Mesendoderm (in vitro differentiated cells): ENCODE results near the gene CCDC14.

ENCODE experiments used
- DNase-seq: peaks from one replicate; pipeline ENCODE4 v3.0.0; 2013
- H2AK5ac ChIP-seq: 2 replicates; pipeline ENCODE4 v1.6.1; 2013; ENCODE audit warnings: low read length, inconsistent platforms
- H2BK120ac ChIP-seq: 2 replicates; pipeline ENCODE4 v1.6.1; 2013; ENCODE audit warnings: low read depth, mild to moderate bottlenecking, low read length, moderate library complexity, mixed read lengths
- H2BK15ac ChIP-seq: replicated peaks from 2 replicates; pipeline ENCODE4 v1.6.1; 2013; ENCODE audit warnings: low read depth, mild to moderate bottlenecking, moderate library complexity
- H2BK5ac ChIP-seq: 2 replicates; pipeline ENCODE4 v1.6.1; 2013; ENCODE audit warnings: low read length, inconsistent platforms
- H3K18ac ChIP-seq: 2 replicates; pipeline ENCODE4 v1.6.1; 2013; ENCODE audit warnings: mild to moderate bottlenecking, low read length, mixed read lengths
- H3K23ac ChIP-seq: one replicate; pipeline ENCODE4 v1.6.1; 2013; ENCODE audit warnings: low read length
- H3K27ac ChIP-seq: 2 replicates; pipeline ENCODE4 v1.5.1; 2013; ENCODE audit warnings: low read depth, mild to moderate bottlenecking, inconsistent platforms, low read length, moderate library complexity
- H3K27me3 ChIP-seq: 2 replicates; pipeline ENCODE4 v1.6.1; 2013; ENCODE audit warnings: low read length, control low read depth, mild to moderate bottlenecking, inconsistent platforms; ENCODE audit not compliant: insufficient read depth, poor library complexity
- H3K36me3 ChIP-seq: 2 replicates; pipeline ENCODE4 v1.6.1; 2013; ENCODE audit warnings: low read length, inconsistent platforms; ENCODE audit not compliant: control insufficient read depth, insufficient read depth
- H3K4ac ChIP-seq: one replicate; pipeline ENCODE4 v1.6.1; 2013; ENCODE audit warnings: low read depth, mild to moderate bottlenecking, low read length, moderate library complexity
- H3K4me1 ChIP-seq: 2 replicates; pipeline ENCODE4 v1.6.1; 2013; ENCODE audit warnings: low read depth, low read length, inconsistent platforms; ENCODE audit not compliant: control insufficient read depth
- H3K4me2 ChIP-seq: 2 replicates; pipeline ENCODE4 v1.6.1; 2013; ENCODE audit warnings: low read length
- H3K4me3 ChIP-seq: 2 replicates; pipeline ENCODE4 v1.5.1; 2013; ENCODE audit warnings: mild to moderate bottlenecking, low read length
- H3K56ac ChIP-seq: one replicate; pipeline ENCODE4 v1.6.1; 2013; ENCODE audit warnings: low read length
- H3K79me1 ChIP-seq: 2 replicates; pipeline ENCODE4 v1.6.1; 2013; ENCODE audit warnings: low read length, inconsistent platforms
- H3K79me2 ChIP-seq: 2 replicates; pipeline ENCODE4 v1.6.1; 2013; ENCODE audit warnings: mild to moderate bottlenecking, low read length; ENCODE audit not compliant: control insufficient read depth, insufficient read depth
- H3K9ac ChIP-seq: 2 replicates; pipeline ENCODE4 v1.6.1; 2013; ENCODE audit warnings: low read length, inconsistent platforms
- H4K5ac ChIP-seq: one replicate; pipeline ENCODE4 v1.6.1; 2013; ENCODE audit warnings: low read length
- H4K8ac ChIP-seq: one replicate; pipeline ENCODE4 v1.6.1; 2013; ENCODE audit warnings: low read depth, mild to moderate bottlenecking, control low read depth, low read length, moderate library complexity
- WGBS: extraction: QIAGEN DNeasy Blood & Tissue Kit; methylation state at CpG from one replicate; pipeline ENCODE4 v1.1.7; 2013; ENCODE audit warnings: low lambda C conversion rate, missing lambda C conversion rate; ENCODE audit not compliant: insufficient coverage; ENCODE audit errors: extremely low coverage; 5-methylcytosine and 5-hydroxymethylcytosine counted together

CCDC14 gene

DNA sequence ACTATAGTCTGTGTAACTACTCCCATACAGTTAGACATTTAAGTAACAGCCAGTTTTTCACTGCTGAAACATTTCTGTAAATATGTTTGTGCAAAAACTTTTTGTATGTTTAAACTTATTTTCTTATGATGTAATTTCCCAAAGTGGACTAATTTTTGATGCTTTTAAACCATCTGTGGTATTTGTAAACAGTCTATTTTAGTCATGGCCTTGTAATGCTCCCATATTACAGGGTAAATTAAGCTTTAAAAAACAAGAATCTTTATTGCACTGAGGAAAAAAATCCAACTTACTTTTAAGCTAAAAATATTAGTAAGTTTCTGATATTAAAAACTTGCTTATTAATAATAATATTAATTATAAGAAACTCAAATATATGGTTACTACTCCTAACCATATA lies 13.5 kb downstream of the CCDC14 start:
- no peak overlapping the region for H3K4ac ChIP-seq
- no peak overlapping the region for H3K27ac ChIP-seq
- no peak overlapping the region for H3K23ac ChIP-seq
- no peak overlapping the region for H3K18ac ChIP-seq
- no peaks in the 10 kb centered on the region for H3K79me2 ChIP-seq
- no peak overlapping the region for H2AK5ac ChIP-seq
- no peak for DNase-seq
- no peak overlapping the region for H3K4me3 ChIP-seq
- no peak overlapping the region for H4K5ac ChIP-seq
- H3K36me3 ChIP-seq, result peaks cover 8% of the 10 kb centered on the region
- H2BK120ac ChIP-seq, result no peak overlapping the region
- H4K8ac ChIP-seq, result no peak overlapping the region
- no peak overlapping the region for H2BK15ac ChIP-seq
- no peak overlapping the region for H3K9ac ChIP-seq
- no peaks in the 10 kb centered on the region for H3K4me1 ChIP-seq
- no peak overlapping the region for H2BK5ac ChIP-seq
- peaks cover 2% of the 10 kb centered on the region for H3K79me1 ChIP-seq
- H3K4me2 ChIP-seq, result no peak overlapping the region
- no peaks in the 10 kb centered on the region for H3K27me3 ChIP-seq
- H3K56ac ChIP-seq, result no peak overlapping the region

DNA sequence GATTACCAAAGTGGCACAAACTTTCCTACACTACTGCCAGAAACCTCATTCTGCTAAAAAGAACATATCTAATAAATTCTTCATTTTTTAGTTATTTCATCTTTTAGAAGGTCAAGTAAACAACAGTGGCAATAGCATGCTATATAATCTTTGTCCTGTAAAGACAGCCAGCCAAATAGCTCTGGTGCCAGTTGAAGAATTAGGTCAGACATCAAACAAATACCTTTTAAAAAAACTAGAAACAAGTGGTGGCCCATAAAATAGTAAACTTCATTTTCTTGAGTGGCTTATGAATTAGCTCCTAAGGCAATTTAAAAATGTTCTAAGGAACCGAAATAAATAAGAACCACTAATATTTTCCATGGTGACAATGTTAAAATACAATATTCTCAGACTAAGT lies 19.5 kb downstream of the CCDC14 start:
- no peak overlapping the region for H3K56ac ChIP-seq
- no peak overlapping the region for H2BK120ac ChIP-seq
- H2AK5ac ChIP-seq, result no peak overlapping the region
- no peak overlapping the region for H4K5ac ChIP-seq
- H3K4me1 ChIP-seq, result no peaks in the 10 kb centered on the region
- no peaks in the 10 kb centered on the region for H3K79me1 ChIP-seq
- H3K23ac ChIP-seq, result no peak overlapping the region
- H3K4me3 ChIP-seq, result no peak overlapping the region
- H4K8ac ChIP-seq, result no peak overlapping the region
- peaks cover 2% of the 10 kb centered on the region for H3K36me3 ChIP-seq
- no peak for DNase-seq
- whole genome bisulfite sequencing, result no CpG with 5 or more reads among the region's 1 CpG
- H3K4me2 ChIP-seq, result no peak overlapping the region
- no peak overlapping the region for H2BK15ac ChIP-seq
- H3K27ac ChIP-seq, result no peak overlapping the region
- no peak overlapping the region for H2BK5ac ChIP-seq
- no peaks in the 10 kb centered on the region for H3K27me3 ChIP-seq
- no peak overlapping the region for H3K9ac ChIP-seq
- H3K79me2 ChIP-seq, result no peaks in the 10 kb centered on the region
- H3K4ac ChIP-seq, result no peak overlapping the region
- no peak overlapping the region for H3K18ac ChIP-seq

GRCh38 chr3:123941121-123941520 lies 19.9 kb downstream of the CCDC14 start:
- H3K4me2 ChIP-seq, result no peak overlapping the region
- no peak overlapping the region for H3K18ac ChIP-seq
- no peak overlapping the region for H4K5ac ChIP-seq
- H3K79me2 ChIP-seq, result no peaks in the 10 kb centered on the region
- DNase-seq, result no peak
- H3K4ac ChIP-seq, result no peak overlapping the region
- H3K27ac ChIP-seq, result no peak overlapping the region
- H4K8ac ChIP-seq, result no peak overlapping the region
- no peak overlapping the region for H2BK15ac ChIP-seq
- no peak overlapping the region for H2AK5ac ChIP-seq
- no peak overlapping the region for H3K23ac ChIP-seq
- no peaks in the 10 kb centered on the region for H3K27me3 ChIP-seq
- H2BK120ac ChIP-seq, result no peak overlapping the region
- H3K4me3 ChIP-seq, result no peak overlapping the region
- no peaks in the 10 kb centered on the region for H3K4me1 ChIP-seq
- H3K56ac ChIP-seq, result no peak overlapping the region
- H3K79me1 ChIP-seq, result no peaks in the 10 kb centered on the region
- WGBS, result no CpG with 5 or more reads among the region's 2 CpGs
- no peak overlapping the region for H3K9ac ChIP-seq
- no peak overlapping the region for H2BK5ac ChIP-seq
- H3K36me3 ChIP-seq, result peaks cover 2% of the 10 kb centered on the region

- H3K4me1 ChIP-seq, result no peaks in the 10 kb centered on the region
- no peak overlapping the region for H3K4me2 ChIP-seq
- no peak overlapping the region for H3K18ac ChIP-seq
- no peak overlapping the region for H3K56ac ChIP-seq
- H4K8ac ChIP-seq, result no peak overlapping the region
- H3K4me3 ChIP-seq, result no peak overlapping the region
- peaks cover 2% of the 10 kb centered on the region for H3K36me3 ChIP-seq
- H2BK5ac ChIP-seq, result no peak overlapping the region
- no peaks in the 10 kb centered on the region for H3K27me3 ChIP-seq
- no peaks in the 10 kb centered on the region for H3K79me2 ChIP-seq
- no peak for DNase-seq
- H3K23ac ChIP-seq, result no peak overlapping the region
- H3K27ac ChIP-seq, result no peak overlapping the region
- WGBS, result no CpG with 5 or more reads among the region's 2 CpGs
- no peak overlapping the region for H2AK5ac ChIP-seq
- no peak overlapping the region for H2BK120ac ChIP-seq
- no peak overlapping the region for H3K9ac ChIP-seq
- no peak overlapping the region for H3K4ac ChIP-seq
- H3K79me1 ChIP-seq, result no peaks in the 10 kb centered on the region
- H2BK15ac ChIP-seq, result no peak overlapping the region
- H4K5ac ChIP-seq, result no peak overlapping the region
Measured at GRCh38 chr3:123939706-123940105, 21.3 kb downstream of the CCDC14 start.

- no peak overlapping the region for H4K8ac ChIP-seq
Measured at GRCh38 chr3:123936400-123936799, 24.6 kb downstream of the CCDC14 start.

GRCh38 chr3:123935830-123936229 lies 25.2 kb downstream of the CCDC14 start:
- Histone ChIP-seq H4K5ac (no peak overlapping the region), H3K4me3 (no peak overlapping the region), H2BK120ac (no peak overlapping the region), H3K27me3 (no peaks in the 10 kb centered on the region), H3K36me3 (no peaks in the 10 kb centered on the region), H3K79me1 (no peaks in the 10 kb centered on the region), H3K18ac (no peak overlapping the region), H3K56ac (no peak overlapping the region), H3K27ac (no peak overlapping the region), H3K4me1 (no peaks in the 10 kb centered on the region), H3K9ac (no peak overlapping the region), H2AK5ac (no peak overlapping the region), H2BK15ac (no peak overlapping the region), H3K23ac (no peak overlapping the region), H3K79me2 (no peaks in the 10 kb centered on the region), H2BK5ac (no peak overlapping the region), H3K4ac (no peak overlapping the region), H3K4me2 (no peak overlapping the region), H4K8ac (no peak overlapping the region)
- peak; percentile 53 for DNase-seq

More at GRCh38 chr3:123936400-123936799, 24.6 kb downstream of the CCDC14 start:
- H2BK5ac ChIP-seq, result no peak overlapping the region
- H4K5ac ChIP-seq, result no peak overlapping the region
- no peak overlapping the region for H3K4me2 ChIP-seq
- no peak overlapping the region for H3K4me3 ChIP-seq
- no peaks in the 10 kb centered on the region for H3K4me1 ChIP-seq
- H3K56ac ChIP-seq, result no peak overlapping the region
- H3K18ac ChIP-seq, result no peak overlapping the region
- H3K36me3 ChIP-seq, result no peaks in the 10 kb centered on the region
- H2BK120ac ChIP-seq, result no peak overlapping the region
- H3K79me2 ChIP-seq, result no peaks in the 10 kb centered on the region
- no peak overlapping the region for H3K4ac ChIP-seq
- H3K23ac ChIP-seq, result no peak overlapping the region
- no peak overlapping the region for H2BK15ac ChIP-seq
- H3K27me3 ChIP-seq, result no peaks in the 10 kb centered on the region
- peak; percentile 66 for DNase-seq
- no peaks in the 10 kb centered on the region for H3K79me1 ChIP-seq
- no peak overlapping the region for H2AK5ac ChIP-seq
- no peak overlapping the region for H3K27ac ChIP-seq
- no CpG with 5 or more reads among the region's 2 CpGs for WGBS
- no peak overlapping the region for H3K9ac ChIP-seq
